Epidermal melanocyte (primary cell): ENCODE results near the gene TM9SF2.
"Not testable (repeated sequence)": the region's sequence is repeated elsewhere in the genome, so short reads cannot be mapped to it uniquely, and the experiment has no call there.

Experiments used
- DNase-seq: peaks from one replicate; pipeline ENCODE4 v3.0.0; 2011; ENCODE audit warnings: low spot score; ENCODE audit not compliant: insufficient read length

TM9SF2 gene

DNA sequence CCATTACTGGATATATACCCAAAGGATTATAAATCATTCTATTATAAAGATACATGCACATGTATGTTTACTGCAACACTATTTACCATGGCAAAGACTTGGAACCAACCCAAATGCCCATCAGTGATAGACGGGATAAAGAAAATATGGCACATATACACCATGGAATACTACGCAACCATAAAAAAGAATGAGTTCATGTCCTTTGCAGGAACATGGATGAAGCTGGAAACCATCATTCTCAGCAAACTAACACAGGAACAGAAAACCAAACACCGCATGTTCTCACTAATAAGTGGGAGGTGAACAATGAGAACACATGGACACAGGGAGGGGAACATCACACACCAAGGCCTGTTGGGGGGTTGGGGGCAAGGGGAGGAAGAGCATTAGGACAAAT is 9.5 kb upstream of the TM9SF2 start:
- DNase-seq: not testable (repeated sequence)

DNA sequence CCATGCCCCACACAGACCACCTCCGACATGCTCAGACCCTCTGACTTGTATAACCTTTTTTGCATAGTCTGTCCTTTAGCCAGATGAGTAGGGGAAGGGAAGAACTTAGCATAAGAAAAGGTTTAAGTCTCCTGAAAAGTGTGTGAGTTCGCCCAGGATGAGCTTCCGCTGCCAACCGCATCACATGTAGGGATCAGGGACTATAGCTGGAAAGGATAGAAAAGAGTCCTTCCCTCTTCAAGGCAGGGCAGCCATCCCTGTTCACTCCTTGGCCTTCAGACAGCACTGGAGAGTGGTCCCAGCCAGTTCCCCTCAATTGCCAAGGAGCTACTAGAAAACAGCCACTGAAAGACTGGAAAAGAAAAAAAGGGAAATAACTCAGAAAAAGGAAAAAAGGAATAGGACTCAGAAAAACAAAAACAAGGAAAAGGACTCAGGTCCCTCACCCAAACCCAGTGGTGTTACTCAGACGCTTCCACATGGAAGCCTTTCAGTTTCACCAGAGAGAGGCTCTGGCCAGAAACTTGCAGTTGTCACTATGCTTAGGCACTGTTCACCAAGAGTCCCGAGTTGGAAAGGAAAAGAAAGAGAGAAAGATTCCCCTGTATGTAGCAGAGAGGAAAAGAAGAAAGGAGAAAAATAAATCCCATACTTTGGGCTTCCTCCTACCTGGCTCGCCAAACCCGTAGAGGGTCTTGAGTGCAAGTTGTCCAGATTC is 5.6 kb upstream of the TM9SF2 start:
- DNase-seq: no peak

DNA sequence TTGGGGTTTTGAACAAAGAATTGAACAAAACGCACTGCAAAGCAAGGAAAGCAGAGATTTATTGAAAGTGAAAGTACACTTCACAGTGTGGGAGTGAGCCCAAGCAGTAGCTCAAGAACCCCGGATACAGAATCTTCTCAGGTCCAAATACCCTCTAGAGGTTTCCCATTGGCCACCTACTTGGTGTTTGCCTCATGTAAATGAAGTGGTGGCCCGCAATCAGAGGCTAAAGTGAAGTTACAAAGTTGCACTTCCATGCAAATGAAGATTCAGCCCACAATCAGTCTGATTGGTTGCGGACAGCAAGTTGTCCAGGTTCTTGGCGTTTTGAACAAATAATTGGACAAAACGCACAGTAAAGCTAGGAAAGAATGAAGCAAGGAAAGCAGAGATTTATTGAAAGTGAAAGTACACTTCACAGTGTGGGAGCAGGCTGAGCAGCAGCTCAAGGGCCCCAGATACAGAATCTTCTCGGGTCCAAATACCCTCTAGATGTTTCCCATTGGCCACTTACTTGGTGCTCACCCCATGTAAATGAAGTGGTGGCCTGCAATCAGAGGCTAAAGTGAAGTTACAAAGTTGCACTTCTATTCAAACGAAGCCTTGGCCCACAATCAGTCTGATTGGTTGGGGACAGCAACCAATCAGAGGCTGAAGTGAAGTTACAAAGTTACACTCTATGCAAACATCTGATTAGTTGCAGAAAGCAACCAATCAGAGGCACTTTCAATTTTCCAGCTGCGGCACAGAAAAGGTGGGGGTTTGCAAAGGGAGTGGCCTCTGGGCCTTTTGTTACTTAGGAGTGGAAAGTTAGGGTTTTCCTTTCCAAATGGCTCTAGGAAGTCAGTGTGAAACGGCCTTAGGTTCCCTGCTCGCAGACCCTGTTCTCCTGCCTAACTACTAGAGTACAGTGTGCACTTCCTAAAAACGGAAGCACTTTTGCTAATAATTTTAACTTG is 4.8 kb upstream of the TM9SF2 start:
- DNase-seq: no peak

DNA sequence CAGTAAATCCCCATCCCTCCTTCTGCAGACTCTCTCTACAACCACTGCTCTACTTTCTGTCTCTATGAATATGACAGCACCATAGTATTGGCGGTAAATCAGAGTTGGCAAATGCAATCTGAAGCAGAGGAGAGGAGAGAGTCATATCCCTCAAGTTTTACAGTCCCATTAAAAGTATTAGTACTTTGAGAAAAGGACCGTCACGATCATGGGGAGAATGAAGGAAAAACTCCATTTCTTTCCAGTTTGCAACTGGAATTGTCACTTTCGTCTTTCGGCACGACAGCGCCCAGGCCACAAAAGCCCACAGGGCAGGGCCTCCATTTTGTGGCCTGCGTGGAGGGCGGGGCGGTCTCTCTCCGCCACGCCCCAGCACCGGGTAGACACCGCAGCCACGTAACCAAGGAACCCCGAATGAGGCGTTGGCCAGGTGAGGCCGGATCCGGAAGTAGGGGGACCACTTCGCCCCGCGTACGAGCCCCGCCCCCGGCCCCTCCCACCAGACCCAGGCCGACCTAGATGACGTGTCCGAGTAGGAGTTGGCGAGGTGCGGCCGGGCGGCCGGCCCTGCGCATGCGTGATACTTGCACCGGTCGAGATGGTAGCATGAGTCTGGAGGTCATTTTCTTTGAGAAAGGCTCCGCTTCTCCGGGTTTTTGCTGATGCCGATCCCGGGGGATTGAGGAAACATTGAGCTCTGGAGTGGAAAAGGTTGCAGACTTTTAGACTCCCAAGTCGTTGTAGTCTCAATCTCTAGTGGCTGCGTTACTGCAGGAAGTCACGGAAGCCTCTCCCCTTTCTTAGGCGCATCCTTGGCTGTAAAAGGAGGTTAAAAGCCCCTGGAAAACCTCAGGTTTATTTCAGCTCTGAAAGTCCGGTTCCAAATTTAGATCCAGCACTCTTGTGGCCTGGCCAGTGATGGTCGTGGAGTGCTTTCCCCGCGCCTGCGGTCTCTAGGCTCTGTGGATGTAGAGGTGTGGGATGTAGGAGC is 2.8 kb upstream of the TM9SF2 start:
- DNase-seq: peak; percentile 95

DNA sequence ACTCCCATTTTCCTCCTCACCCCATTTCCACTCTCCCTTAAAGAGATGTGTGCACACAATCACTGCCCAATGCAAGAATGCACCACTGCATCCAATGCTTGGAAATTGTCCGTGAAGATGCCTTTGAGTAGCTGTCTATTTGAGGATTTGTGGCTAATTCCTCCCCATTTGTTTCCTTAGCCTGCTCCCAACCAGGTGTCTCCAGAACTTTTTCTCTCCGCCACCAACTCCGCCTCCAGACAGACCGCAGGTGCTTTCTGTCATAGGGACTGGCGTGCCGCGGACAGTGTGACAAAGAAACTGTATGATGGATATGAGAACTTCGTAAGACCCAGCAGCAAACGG is 461 bp upstream of the TM9SF2 start:
- DNase-seq: no peak

DNA sequence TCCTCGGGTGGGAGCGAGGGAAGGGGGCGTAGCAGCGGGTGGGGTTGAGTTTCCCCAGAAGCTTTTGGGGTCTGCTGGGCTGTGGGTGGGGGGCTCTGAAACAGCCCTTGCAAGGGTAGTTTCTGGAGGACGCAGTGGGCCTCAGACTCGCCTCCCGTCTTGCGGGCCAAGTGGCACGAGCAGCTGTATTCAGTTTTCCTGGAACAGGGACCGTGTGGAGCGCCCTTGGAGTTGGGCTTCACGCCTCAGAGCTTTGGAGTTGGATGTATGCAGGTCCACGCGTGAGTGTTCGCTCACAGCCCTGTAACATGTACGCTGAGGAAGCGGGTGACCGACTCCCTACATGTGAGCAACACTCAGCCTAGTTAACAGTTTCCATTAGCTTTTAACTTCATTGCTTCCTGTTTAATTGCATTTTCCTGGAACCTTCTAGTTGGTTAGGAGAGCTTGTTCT is 603 bp downstream of the TM9SF2 start:
- DNase-seq: no peak

DNA sequence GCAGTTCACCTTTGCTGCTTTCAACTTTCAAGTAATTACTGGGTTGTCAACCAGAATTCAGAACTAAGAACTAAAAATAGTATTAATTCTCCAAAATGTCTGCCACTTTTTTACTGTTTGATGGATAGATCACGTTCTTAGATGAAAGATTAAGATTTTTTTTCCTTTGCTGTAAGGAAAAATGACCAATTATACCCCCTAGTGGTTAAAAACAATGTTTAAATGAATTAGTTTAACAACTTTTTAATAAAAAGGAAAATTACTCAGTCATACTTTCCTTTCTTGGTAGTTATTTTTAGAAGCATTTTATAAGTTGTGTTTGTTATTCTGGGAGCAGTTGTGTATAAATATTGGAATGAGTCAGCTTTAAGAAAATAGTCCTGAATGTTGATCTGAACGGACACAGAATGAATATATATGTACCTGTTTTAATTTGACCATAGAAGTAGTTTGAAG is 4.6 kb downstream of the TM9SF2 start:
- DNase-seq: no peak

DNA sequence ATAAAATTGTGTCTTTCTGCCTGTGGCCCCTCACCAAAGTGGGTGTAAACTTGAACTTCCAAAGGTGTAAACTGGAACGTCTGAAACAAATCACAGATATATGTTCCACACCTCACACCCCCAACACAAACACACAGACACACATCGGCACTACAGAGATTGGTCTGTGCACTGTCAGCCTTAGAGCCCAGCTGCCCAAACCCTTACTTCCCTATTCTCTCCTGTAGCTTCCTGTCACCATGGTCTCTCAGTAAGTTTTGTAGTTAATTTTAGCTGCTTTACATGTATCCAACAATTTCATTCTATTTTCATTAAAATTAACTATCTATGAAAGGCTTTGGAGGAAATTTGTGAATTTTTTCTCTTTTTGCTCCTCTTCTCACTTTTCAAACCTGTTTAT is 5.4 kb downstream of the TM9SF2 start:
- DNase-seq: no peak

DNA sequence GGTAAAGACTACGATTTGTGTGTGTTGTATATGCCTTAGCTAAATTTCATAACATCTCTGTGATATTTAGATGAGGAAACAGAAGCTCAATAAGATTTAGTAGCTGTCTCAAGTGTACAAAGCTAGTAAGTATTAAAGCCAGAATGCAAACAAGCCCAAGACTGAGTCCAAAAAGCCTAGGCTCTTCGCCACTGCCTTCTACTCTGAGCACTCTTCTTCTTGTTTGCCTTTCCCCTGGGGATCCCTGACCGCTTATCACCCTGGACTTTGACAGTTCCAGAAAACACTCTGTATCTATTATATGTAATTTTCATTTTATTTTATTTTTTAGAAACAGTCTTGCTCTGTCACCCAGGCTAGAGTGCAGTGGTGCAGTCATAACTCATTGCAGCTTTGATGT is 5.8 kb downstream of the TM9SF2 start:
- no peak for DNase-seq

DNA sequence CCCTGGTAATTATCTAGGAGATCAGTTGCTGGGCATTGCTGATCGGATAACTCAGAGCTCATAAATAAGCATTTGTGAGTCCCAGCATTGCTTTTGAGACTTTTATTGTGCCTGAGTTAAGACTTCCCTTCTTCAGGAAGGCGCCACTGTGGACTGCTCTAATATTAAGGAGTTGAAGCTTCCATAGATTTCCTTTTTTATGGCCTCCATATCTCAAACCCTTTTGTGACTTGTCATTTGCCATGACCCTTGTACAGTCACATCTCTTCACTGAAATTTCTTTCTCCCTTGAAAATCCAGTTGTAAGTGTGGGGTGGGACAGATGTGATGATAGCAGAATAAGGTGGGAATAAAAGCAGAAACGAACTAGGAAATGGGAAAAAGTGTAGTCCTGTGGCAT is 6.3 kb downstream of the TM9SF2 start:
- no peak for DNase-seq

DNA sequence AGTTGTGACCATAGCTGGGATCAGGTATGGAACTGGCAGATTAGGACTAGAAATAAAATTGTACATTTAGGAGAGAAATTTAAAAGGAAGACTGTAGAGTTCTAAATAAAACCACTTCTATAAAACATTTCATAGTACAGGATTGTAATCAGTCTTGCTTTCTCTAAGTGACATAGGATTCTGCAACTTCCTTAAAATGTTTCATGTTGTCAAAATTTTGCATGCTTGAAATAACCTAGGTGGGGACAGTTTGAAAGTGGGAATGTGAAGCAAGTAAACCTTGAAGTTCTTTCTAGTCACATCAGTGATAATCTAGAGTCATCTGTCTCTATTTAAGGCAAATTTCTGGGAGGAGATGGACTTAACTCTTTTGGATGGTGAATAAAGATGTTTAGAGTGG is 6.7 kb downstream of the TM9SF2 start:
- no peak for DNase-seq

DNA sequence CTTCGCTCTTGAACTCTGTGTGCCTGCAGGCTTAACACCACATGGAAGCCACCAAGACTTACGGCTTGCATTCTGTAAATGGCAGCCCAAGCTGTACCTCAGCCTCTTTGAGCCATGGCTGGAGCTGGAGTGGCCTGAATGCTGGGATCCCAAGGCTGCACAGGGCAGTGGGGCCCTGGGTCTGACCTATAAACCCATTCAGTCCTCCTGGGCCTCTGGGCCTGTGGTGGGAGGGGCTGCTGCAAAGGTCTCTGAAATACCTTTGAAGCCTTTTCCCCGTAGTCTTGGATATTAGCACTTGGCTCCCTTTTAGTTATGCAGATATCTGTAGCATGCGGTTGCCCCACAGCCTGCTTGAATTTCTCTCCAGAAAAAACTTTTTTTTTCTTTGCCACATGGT is 8.2 kb downstream of the TM9SF2 start:
- DNase-seq: no peak

DNA sequence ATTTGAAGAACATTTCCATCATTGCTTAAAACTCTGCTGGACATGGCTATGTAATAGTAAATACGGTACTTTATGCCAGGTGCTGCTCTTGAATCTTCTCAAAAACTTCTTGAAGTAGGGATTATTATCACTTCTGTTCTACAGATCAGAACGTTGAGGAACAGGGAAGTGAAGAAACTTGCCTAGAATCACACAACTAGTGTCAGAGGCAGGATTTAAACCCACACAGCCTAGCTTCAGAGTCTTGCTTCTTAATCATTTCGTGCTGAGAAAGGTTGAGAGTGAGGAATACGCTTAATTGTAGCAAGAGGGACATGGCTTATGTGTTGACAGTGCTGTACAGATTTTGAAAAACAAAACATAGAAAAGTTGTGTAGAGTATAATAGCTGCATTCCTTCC is 13.5 kb downstream of the TM9SF2 start:
- no peak for DNase-seq

DNA sequence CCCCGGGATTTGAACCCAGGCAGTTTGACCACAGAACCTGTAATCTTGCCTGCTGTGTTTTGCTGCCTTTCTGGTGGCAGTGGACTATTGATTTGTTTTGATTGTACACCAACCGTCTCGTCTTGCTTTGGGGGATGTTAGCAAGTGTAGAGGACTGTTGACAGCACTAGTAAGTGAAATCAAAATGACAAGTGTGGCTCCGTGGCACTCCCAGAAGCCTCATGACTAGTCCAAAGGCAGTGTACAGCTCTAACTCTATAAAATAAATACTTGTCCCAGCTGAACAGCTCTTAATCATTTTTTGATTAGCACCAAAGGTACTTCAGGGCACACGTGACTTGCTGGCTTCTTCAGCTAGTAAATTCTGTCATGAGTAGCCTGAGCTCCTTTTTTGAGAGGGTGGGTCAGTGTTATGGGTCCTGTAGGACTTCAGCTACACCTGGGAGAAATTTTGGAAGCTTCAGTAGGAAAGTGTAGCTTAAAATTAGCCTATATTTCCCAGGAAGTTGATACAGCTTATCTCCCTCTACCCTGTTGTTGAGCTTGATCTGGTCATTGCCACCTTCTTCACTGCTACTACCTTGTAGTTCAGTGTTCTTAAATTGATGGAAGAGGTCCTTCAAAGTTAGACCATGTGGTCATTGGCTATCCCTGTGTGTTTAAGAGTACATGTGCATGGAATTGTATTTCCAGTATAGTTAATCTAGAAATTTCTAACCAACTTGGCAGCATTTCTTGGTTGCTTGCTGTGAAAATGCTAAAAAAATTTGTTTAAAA is 15.1 kb downstream of the TM9SF2 start:
- DNase-seq: no peak

DNA sequence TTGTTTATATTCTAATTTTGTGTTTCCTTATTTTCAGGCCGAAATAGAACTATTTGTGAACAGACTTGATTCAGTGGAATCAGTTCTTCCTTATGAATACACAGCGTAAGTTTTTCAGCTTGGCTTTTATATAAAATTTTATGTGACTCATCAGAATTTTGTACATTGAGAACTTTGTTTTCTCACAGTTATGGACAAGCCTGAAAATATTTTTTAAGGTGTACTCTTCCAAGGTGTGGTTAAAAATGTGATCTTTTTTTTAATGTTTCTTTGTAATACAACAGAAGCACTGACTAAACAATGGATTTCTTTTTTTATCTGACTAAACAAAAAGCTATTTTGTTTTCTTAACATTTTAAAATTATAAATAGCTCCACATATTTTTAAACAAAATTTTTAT is 16.3 kb downstream of the TM9SF2 start:
- DNase-seq: no peak

DNA sequence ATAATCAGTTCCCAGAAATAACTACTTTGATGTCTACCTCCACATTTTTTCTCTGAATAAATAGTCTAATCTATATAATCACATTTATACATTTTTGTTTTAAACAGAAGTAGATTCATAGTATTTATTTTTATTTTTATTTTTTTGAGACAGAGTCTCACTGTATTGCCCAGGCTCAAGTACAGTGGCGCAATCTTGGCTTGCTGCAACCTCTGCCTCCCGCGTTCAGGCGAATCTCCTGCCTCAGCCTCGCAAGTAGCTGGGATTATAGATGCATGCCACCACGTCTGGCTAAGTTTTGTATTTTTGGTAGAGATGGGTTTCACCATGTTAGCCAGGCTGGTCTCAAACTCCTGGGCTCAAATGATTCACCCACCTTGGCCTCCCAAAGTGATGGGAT is 16.7 kb downstream of the TM9SF2 start:
- DNase-seq: no peak

DNA sequence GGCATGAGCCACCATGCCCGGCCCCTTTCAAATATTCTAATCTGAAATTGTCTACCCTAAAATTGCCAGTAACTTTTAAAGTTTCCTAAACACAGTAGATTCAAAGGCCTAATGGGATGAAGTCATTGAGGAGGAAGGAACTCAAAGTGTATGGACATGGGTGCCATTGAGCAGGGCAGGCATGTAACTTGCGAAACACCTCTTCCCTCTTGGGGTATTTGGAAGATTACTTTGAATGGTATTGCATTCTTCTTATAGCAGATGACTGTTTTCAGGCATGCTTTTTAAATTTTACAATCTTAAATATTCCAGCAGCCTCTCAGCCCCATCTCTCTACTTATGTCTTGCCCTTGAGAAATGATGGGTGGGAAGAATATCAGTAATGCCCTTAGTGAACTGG is 21.0 kb downstream of the TM9SF2 start:
- DNase-seq: no peak

DNA sequence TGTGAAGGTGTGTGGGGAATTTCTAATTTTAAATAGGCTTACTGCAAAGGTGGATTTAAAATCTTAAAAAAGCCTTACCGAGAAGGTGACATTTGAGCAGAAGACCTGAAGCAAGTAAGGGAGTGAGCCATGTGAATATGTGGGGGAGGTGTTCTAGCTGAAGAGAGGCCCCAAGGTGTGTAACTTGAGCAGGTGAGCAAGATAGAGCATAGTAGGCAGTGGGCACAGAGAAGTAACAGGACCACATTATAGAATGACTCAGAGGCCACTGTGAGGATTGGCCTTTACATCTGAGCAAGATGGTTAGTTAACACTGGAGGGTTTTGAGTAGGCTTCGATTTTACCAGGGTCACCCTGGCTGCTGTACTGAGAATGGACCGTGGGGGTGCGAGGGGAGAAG is 22.6 kb downstream of the TM9SF2 start:
- DNase-seq: no peak

DNA sequence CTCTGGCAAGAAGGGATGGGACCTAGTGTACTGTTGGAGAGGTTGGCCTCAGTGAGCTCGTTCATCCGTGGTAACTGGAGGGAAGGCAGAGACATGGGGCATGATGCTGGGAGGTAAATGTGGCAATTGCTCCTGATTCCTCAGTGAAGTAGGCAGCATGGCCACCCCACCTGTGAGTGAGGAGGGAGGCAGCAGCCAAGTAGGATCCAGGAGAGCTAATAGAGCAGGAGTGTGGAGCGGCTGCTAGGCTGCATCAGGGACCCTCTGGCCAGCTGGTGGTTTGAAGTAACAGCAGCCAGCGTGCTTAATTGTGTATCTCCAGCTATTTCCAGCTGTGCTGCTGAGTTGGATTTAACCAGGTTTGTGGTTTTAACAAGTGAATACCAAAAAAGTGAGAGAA is 24.7 kb downstream of the TM9SF2 start:
- DNase-seq: no peak

DNA sequence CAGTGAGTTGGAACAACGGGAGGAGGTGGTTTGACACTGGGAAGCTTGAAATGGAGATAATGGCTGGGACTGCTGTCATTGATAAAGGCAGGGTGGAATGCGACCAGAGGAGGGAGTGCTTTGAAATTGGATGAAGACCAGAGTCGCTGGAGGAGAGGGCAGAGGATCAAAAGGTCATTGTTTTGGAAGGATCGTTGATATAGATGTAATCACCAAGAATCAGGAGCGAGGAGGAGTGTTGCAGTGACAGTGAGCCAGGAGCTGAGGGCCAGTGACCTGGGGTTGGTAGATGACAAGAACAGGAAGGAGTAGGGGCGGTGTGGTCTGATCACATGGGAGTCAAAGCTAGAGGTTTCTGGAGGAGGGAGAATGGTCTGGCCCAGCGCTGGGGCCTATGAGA is 25.3 kb downstream of the TM9SF2 start:
- DNase-seq: no peak

DNA sequence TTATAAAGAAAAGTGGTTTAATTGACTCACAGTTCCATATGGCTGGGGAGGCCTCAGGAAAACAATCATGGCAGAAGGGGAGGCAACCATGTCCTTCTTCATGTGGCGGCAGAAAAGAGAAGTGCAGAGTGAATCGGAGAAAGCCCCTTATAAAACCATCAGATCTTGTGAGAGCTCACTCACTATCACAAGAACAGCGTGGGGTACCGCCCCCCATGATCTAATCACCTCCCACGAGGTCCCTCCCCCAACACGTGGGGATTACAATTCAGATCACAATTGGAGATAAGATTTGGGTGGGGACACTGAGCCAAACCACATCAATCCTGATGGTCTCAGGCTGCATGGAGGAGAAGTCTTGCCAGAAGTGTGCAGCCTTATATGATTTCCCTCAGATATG is 26.0 kb downstream of the TM9SF2 start:
- DNase-seq: no peak
